Suprapubic skin (tissue), 3 donors: ENCODE results near the gene NFIL3.

ENCODE experiments used
- EP300 ChIP-seq: sonication (generic); formaldehyde crosslinking; IDR thresholded peaks from one replicate; pipeline ENCODE4 v1.6.1; 2017; ENCODE audit warnings: antibody characterized with exemption
- POLR2A ChIP-seq, 2 donors: fragments of 450-650 bp; IDR thresholded peaks; one replicate each; pipeline ENCODE4 v1.6.1; 2017; ENCODE audit warnings: antibody characterized with exemption in 2 of 2, mild to moderate bottlenecking in 2 of 2, moderate library complexity in 2 of 2
- TF ChIP-seq, protein P1 (sequence below), 2 donors: fragments of 200-600 bp in 1 of 2; fragments of 450-650 bp in 1 of 2; sonication (generic) in 1 of 2; IDR thresholded peaks; one replicate each; pipeline ENCODE4 v1.5.1; 2016 to 2019; ENCODE audit warnings: antibody characterized with exemption in 2 of 2, mild to moderate bottlenecking in 1 of 2, moderate library complexity in 1 of 2

DNA sequence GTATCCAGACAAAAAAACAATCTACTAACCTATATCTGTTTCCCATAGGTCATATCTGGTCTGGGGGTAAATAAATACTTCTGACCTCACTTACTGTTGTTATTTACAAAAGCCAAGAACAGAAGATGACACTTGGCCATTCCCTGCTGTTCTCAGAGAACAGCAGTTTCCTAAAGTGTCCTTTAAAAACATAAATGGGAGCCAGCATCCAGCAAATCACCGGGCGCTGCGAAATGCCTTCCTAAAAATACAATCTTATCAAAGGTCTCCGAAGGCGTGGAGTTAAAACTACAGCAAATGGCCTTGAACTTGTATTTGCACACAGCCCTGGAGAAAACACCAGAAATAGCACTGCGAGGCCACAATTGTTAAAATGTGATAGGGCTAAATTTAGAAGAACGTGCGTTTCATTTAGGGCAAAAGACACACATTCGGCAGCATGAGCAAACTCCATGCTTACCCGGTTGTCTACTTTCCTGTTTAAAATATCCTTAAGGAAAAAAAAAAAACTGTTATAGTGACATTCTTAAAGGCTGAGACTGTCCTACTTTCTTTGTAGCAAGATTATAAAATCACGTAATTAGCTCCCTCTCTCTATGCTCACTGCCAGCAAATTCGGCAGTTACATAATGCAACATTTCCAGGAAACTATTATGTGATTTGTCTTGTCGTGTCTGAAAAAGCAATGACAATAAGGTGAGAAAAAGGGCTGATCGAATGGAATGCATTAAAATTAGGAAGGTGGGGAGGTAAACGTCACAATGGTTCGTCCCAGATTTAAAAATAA lies 1.5 kb downstream of the NFIL3 start:
- TF ChIP-seq, protein P1, sequence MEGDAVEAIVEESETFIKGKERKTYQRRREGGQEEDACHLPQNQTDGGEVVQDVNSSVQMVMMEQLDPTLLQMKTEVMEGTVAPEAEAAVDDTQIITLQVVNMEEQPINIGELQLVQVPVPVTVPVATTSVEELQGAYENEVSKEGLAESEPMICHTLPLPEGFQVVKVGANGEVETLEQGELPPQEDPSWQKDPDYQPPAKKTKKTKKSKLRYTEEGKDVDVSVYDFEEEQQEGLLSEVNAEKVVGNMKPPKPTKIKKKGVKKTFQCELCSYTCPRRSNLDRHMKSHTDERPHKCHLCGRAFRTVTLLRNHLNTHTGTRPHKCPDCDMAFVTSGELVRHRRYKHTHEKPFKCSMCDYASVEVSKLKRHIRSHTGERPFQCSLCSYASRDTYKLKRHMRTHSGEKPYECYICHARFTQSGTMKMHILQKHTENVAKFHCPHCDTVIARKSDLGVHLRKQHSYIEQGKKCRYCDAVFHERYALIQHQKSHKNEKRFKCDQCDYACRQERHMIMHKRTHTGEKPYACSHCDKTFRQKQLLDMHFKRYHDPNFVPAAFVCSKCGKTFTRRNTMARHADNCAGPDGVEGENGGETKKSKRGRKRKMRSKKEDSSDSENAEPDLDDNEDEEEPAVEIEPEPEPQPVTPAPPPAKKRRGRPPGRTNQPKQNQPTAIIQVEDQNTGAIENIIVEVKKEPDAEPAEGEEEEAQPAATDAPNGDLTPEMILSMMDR (IDR thresholded peaks at IDR 0.05): no peak
- TF ChIP-seq EP300: no peak
- no peak for TF ChIP-seq POLR2A (IDR thresholded peaks at IDR 0.05)
